Inflammatory macrophage treated with lipopolysaccharide for 1 hour (primary cell): ENCODE results near the gene TSSK3.

Source experiments
- DNase-seq, 2 donors: peaks; one replicate each; pipeline ENCODE4 v3.0.0-alpha.2; 2020 to 2022

TSSK3 gene

DNA sequence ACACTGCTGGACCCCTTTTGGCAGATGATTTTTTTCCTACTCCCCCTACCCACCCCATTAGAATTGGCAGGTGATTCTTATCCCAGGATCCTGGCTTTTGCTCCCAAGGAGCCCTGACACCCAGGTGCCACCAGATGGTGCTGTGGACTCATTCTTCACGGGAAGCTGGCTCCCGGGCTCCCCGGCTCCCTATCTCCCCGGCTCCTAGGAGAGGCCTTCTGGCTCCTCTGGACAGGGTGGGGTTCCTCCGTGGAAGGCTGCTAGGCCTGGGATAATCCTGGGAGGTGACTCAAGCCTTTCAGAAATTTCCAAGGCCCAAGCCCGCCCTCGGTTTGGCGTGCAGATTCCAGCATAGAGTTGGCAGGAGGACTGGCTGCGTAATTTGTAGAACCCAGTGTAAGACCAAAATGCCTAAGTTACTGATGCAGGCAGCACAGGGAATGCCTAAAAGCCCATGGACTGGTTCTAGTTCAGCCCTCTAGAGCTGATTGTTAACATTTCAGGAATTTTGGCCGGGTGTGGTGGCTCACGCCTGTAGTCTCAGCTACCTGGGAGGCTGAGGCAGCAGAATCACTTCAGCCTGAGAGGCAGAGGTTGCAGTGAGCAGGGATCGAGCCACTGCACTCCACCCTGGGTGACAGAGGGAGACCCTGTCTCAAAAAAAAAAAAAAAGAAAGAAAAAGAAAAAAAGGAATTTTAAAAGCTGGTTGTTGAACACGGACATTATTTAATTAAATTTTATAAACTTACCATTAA lies 38.7 kb downstream of the TSSK3 start:
- peak; percentile 40 to 78 for DNase-seq

- DNase-seq, result no peak
Observed at GRCh38 chr1:32404946-32405345, 42.6 kb downstream of the TSSK3 start.

DNA sequence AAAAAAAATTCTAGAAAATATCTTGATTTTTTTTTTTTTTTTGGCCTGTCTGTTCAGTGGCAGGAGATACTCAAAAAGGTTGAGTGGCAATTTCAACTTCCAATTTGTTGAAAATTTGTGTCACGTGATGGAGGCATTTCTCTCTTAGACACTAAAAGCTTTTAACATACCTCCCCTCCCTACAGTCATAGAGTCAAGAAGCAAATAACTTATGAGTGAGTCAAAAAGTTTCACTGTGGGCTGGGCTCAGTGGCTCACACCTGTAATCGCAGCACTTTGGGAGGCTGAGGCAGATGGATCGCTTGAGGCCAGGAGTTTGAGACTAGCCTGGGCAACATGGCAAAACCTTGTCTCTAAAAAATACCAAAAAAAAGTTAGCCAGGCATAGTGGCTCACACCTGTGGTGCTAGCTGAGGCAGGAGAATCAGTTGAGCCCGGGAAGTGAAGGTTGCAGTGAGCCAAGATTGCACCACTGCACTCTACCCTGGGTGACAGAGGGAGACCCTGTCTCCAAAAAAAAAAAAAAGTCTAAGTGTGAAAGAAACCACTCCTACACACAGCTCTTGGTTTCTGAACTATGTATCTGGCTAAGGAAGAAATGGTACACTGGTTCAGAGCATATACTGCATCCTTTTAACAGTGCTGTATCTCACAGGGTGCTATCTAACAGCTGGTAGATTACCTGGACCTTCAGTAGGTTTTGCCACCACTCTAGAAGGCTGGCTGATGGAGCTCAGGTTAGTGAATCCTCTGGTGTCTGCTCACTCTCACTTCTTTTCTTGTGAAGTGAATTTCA lies 43.5 kb downstream of the TSSK3 start:
- DNase-seq, result no peak

DNA sequence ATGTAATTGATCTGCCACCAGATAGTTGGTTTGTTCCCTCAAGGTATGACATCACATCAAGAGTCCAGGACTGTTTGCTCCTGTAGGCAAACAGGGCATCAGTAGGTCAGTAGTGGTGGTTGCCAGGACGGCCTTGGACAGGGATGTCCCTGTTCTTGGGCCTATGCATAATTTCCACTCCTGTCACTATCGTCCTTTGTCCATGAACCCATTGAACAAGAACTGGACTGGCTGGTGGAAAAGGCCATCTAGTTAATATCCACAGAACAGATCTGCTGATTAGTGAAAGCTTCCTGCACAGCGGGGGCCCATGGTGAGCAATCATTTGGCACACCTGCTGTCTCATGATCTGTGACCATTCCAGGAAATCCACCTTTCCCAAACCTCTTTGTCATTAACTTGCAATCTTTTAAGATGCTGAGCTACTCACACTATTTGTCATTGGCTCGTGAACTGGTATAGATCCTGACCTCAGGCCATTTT lies 44.3 kb downstream of the TSSK3 start:
- no peak for DNase-seq

DNA sequence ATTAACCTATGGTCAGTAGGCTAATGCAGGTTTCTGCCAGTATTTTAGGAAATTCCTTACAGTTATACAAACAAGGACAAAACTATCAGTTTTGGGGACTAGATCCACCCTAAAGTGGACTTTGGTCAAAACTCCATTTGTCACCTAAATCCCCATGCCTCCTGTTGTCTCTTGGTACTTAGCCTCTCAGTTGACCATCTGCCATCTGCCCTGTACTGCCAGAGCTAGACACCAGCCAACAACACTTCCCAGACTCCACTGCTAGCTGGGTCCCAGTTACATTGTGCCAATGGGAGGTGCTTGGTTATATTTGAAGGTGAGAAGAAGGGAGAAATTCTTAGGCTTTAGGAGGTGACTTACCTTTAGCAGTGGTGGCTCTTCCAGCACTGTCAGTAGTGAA lies 48.9 kb downstream of the TSSK3 start:
- no peak for DNase-seq

- DNase-seq, result peak; percentile 59 to 94
Observed at GRCh38 chr1:32413507-32414185, 51.3 kb downstream of the TSSK3 start.
